Measurements from ENCODE around the gene TTC7B. TPM values are rescaled to one million over a fixed set of nuclear protein-coding genes. Genes with fewer than 3 reads are reported as not detected.

TTC7B gene
- total RNA-seq, 4 donors from 2014 or later = 14.3 to 48.9 (median 32.5) TPM

DNA sequence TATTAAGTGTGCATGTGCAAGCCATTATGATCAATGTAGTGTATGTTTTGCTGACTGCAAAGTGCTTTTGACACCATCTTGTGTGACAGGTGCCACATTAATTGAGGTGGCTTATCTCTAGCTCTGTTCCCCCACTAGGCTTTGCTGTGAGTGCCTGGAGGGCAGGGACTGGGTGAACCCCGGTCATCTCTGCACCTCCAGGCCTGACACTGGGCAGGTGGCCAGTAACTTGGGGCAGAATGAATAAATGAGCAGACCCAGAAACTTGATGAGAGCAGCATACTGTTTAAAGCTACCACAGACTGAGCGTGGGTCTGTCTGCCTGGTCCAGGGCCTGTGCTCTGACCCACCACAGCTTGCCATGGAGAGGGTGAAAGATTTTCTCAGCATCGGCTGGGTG is 267.8 kb downstream of the TTC7B start:
- no peak overlapping the region for H3K4me3 ChIP-seq
- H3K36me3 ChIP-seq = no peaks in the 10 kb centered on the region
- WGBS = 97% methylated on average over 3 of the region's 3 CpGs
- H3K9me3 ChIP-seq = no peaks in the 10 kb centered on the region
- TF ChIP-seq POLR2AphosphoS5 (IDR thresholded peaks at IDR 0.05) (no peak), POLR2A (IDR thresholded peaks at IDR 0.05) (no peak), EP300 (IDR thresholded peaks at IDR 0.05) (no peak)
- TF ChIP-seq, protein P1, sequence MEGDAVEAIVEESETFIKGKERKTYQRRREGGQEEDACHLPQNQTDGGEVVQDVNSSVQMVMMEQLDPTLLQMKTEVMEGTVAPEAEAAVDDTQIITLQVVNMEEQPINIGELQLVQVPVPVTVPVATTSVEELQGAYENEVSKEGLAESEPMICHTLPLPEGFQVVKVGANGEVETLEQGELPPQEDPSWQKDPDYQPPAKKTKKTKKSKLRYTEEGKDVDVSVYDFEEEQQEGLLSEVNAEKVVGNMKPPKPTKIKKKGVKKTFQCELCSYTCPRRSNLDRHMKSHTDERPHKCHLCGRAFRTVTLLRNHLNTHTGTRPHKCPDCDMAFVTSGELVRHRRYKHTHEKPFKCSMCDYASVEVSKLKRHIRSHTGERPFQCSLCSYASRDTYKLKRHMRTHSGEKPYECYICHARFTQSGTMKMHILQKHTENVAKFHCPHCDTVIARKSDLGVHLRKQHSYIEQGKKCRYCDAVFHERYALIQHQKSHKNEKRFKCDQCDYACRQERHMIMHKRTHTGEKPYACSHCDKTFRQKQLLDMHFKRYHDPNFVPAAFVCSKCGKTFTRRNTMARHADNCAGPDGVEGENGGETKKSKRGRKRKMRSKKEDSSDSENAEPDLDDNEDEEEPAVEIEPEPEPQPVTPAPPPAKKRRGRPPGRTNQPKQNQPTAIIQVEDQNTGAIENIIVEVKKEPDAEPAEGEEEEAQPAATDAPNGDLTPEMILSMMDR (IDR thresholded peaks at IDR 0.05) = no peak
- no peaks in the 10 kb centered on the region for H3K27me3 ChIP-seq
- H3K4me1 ChIP-seq = peaks cover 19% of the 10 kb centered on the region
- no peak for DNase-seq (ENCODE audit: low spot score in 2 of 2)
- no peak overlapping the region for H3K27ac ChIP-seq

- Histone ChIP-seq H3K4me3 (no peak overlapping the region), H3K36me3 (no peaks in the 10 kb centered on the region), H3K27ac (no peak overlapping the region), H3K9me3 (no peaks in the 10 kb centered on the region), H3K27me3 (no peaks in the 10 kb centered on the region), H3K4me1 (peaks cover 19% of the 10 kb centered on the region)
- no CpG with 5 or more reads among the region's 3 CpGs for WGBS
- DNase-seq (ENCODE audit: low spot score in 2 of 2) = no peak
- TF ChIP-seq EP300 (IDR thresholded peaks at IDR 0.05) (no peak), POLR2A (IDR thresholded peaks at IDR 0.05) (no peak), POLR2AphosphoS5 (IDR thresholded peaks at IDR 0.05) (no peak)
- TF ChIP-seq, protein P1 (IDR thresholded peaks at IDR 0.05) = no peak
Measured at GRCh38 chr14:90547968-90548367, 268.3 kb downstream of the TTC7B start.

DNA sequence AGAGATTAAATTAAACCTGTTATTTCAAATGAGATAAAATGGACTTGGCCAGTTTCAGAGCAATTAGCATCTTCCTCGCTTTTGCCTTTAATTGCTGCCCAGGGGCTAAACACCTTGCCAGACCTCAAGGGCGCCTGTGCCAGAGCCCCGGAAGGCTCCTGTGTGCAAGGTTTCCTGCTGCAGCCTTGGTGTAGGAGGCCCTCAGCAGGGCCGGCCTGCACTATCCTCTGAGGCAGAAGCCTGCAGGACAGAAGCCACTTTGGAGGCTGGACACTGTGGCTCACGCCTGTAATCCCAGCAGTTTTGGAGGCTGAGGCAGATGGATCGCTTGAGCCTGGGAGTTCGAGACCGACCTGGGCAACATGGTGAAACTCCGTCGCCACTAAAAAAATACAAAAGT is 269.0 kb downstream of the TTC7B start:
- H3K9me3 ChIP-seq = no peaks in the 10 kb centered on the region
- H3K4me1 ChIP-seq = peaks cover 19% of the 10 kb centered on the region
- WGBS = 85% methylated on average over 9 of the region's 10 CpGs
- no peaks in the 10 kb centered on the region for H3K36me3 ChIP-seq
- no peak overlapping the region for H3K4me3 ChIP-seq
- H3K27me3 ChIP-seq = no peaks in the 10 kb centered on the region
- H3K27ac ChIP-seq = no peak overlapping the region
- TF ChIP-seq EP300 (IDR thresholded peaks at IDR 0.05) = no peak
- TF ChIP-seq POLR2AphosphoS5 (IDR thresholded peaks at IDR 0.05) = no peak
- TF ChIP-seq POLR2A (IDR thresholded peaks at IDR 0.05) = no peak
- TF ChIP-seq, protein P1 (IDR thresholded peaks at IDR 0.05) = no peak
- DNase-seq (ENCODE audit: low spot score in 2 of 2) = no peak

DNA sequence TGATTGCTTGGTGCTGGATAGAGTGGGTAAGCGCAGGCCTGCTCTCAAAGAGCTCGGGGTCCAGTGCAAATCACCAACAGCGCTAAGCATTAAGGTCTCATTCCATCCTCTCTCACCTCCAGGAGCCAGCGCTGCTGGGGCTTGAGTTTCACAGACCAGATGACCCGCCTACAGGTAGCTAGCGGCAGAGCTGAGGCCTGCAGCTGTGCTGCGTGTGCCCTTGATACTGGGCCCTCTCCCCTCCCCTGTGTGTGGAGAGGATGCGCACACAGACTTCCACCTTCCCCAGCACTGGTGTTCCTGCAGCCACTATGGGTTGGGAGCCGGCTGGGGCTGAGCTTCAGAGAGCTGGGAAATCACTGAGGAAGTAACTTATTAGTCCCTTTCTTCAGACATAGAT is 269.5 kb downstream of the TTC7B start:
- H3K9me3 ChIP-seq = no peaks in the 10 kb centered on the region
- H3K4me3 ChIP-seq = no peak overlapping the region
- H3K36me3 ChIP-seq = no peaks in the 10 kb centered on the region
- 89% methylated on average over 8 of the region's 9 CpGs for WGBS
- peaks cover 16% of the 10 kb centered on the region for H3K4me1 ChIP-seq
- no peaks in the 10 kb centered on the region for H3K27me3 ChIP-seq
- TF ChIP-seq EP300 (IDR thresholded peaks at IDR 0.05) (no peak), POLR2A (IDR thresholded peaks at IDR 0.05) (no peak), POLR2AphosphoS5 (IDR thresholded peaks at IDR 0.05) (no peak)
- TF ChIP-seq, protein P1 (IDR thresholded peaks at IDR 0.05) = no peak
- no peak for DNase-seq (ENCODE audit: low spot score in 2 of 2)
- H3K27ac ChIP-seq = no peak overlapping the region

DNA sequence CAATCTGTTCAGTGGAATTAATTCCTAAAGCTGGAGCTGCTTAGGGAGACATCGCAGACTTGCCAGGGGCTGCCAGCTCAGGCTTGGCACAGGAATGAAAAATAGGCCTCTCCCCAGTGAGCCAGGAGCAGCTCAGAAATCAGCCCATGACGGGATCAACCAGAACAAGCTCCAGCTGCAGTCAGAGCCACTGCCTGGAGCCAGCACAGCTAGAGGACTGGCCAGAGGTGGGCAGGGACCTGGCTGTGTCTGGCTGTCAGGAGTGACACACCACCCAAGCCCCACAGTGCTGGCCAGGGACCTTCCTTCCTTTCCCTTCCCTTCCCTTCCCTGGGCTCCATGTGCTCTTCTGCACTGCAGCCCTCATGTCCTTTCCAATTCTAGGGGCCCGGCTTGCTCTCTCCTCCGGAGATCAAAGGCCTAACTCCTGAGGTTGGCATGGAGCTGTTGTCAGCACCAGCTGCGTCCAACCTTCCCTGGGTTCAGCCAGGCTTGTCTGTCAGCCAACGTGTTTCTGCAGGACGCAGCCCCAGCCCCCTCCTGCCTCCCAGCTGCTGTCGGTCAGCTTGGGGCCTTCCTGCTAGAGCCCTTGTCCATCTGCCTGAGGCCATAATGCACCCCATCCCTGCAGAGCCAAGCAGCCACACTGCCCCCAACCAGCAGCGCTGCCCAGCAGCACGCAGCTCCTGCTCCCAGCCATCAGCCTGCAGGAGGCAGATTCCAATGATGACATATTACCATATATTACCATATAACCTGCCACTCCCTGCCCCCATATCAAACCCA is 270.1 kb downstream of the TTC7B start:
- 28% methylated on average over 6 of the region's 10 CpGs for WGBS
- no peak overlapping the region for H3K27ac ChIP-seq
- no peak overlapping the region for H3K4me3 ChIP-seq
- no peaks in the 10 kb centered on the region for H3K27me3 ChIP-seq
- H3K36me3 ChIP-seq = peaks cover 2% of the 10 kb centered on the region
- H3K9me3 ChIP-seq = no peaks in the 10 kb centered on the region
- peaks cover 10% of the 10 kb centered on the region for H3K4me1 ChIP-seq
- TF ChIP-seq EP300 (IDR thresholded peaks at IDR 0.05) (no peak), POLR2AphosphoS5 (IDR thresholded peaks at IDR 0.05) (no peak), POLR2A (IDR thresholded peaks at IDR 0.05) (no peak)
- TF ChIP-seq, protein P1 (IDR thresholded peaks at IDR 0.05) = no peak
- no peak for DNase-seq (ENCODE audit: low spot score in 2 of 2)
